Lung (tissue), 12 donors: ENCODE measurements around the gene ANKRD11. TPM values are rescaled to one million over a fixed set of nuclear protein-coding genes. Genes with fewer than 3 reads are reported as not detected.
"Not testable (repeated sequence)": the region's sequence is repeated elsewhere in the genome, so short reads cannot be mapped to it uniquely, and the experiment has no call there.

ENCODE experiments used
- ATAC-seq: fragments of 200-7000 bp; cut with Tn5 transposase; one replicate; pipeline ENCODE4 v1.9.1; 2020; ENCODE audit warnings: moderate number of reproducible peaks; ENCODE audit not compliant: insufficient read depth, low FRiP score
- DNase-seq, 3 donors: peaks; one replicate each; pipeline ENCODE4 v3.0.0-alpha.2; 2013 to 2017
- H3K27ac ChIP-seq, 2 donors: one replicate each; pipeline ENCODE4 v1.5.1; 2013; ENCODE audit warnings: mild to moderate bottlenecking in 2 of 2, moderate library complexity in 2 of 2, control low read depth in 1 of 2, inconsistent platforms in 1 of 2, low read depth in 1 of 2, low read length in 1 of 2
- H3K27me3 ChIP-seq, 3 donors: one replicate each; pipeline ENCODE4 v1.5.1; 2013; ENCODE audit warnings: low read length in 2 of 3; ENCODE audit not compliant: control insufficient read depth in 3 of 3, insufficient read depth in 3 of 3
- H3K36me3 ChIP-seq, 4 donors: one replicate each; pipeline ENCODE4 v1.5.1; 2013; ENCODE audit warnings: low read length in 4 of 4, mild to moderate bottlenecking in 1 of 4, moderate library complexity in 1 of 4; ENCODE audit not compliant: control insufficient read depth in 4 of 4, insufficient read depth in 4 of 4
- H3K4me1 ChIP-seq, 5 donors: one replicate each; pipeline ENCODE4 v1.5.1; 2013; ENCODE audit warnings: low read length in 5 of 5, mild to moderate bottlenecking in 2 of 5, moderate library complexity in 1 of 5; ENCODE audit not compliant: control insufficient read depth in 5 of 5, insufficient read depth in 5 of 5
- H3K4me3 ChIP-seq: one replicate; pipeline ENCODE4 v1.5.1; 2013; ENCODE audit warnings: mild to moderate bottlenecking, control low read depth, moderate library complexity
- H3K9ac ChIP-seq, 2 donors: one replicate each; pipeline ENCODE4 v1.5.1; 2013; ENCODE audit warnings: low read length in 2 of 2, control low read depth in 1 of 2; ENCODE audit not compliant: insufficient read depth in 1 of 2
- H3K9me3 ChIP-seq, 4 donors: one replicate each; pipeline ENCODE4 v1.5.1; 2013; ENCODE audit warnings: low read length in 3 of 4, mild to moderate bottlenecking in 1 of 4, moderate library complexity in 1 of 4; ENCODE audit not compliant: control insufficient read depth in 4 of 4, insufficient read depth in 3 of 4
- CTCF ChIP-seq: IDR thresholded peaks from 2 replicates; pipeline ENCODE4 v1.5.1; 2012; ENCODE audit warnings: mild to moderate bottlenecking; ENCODE audit errors: control extremely low read depth, extremely low read depth
- WGBS, 2 donors: extraction: QIAGEN DNeasy Blood & Tissue Kit; methylation state at CpG; one replicate each; pipeline ENCODE4 v1.1.7; 2013; 5-methylcytosine and 5-hydroxymethylcytosine counted together
- polyA plus RNA-seq, 2 donors: library from polyadenylated mRNA; stranded (reverse); fragments of 200-250 nt; gene quantifications; one replicate each; pipeline ENCODE4 v1.2.1, GENCODE V29; 2013
- total RNA-seq, 2 donors: library from RNA; depleted of rRNA in 1 of 2; stranded (reverse); fragments of >200 nt in 1 of 2; gene quantifications; one replicate each; pipeline ENCODE4 v1.2.1, GENCODE V29; 2014 to 2021
- donor health status: control.
- donor health status: control.
- donor health status: Bipolar disorder and iron deficiency.
- donor health status: healthy.
- donor health status: DM: yes; HTN: yes; CAD: no.

The ANKRD11 gene
- total and polyA plus RNA-seq, 4 donors, result 58.5 to 162 (median 89.5) TPM

GRCh38 chr16:89268585-89268984 lies 221.8 kb downstream of the ANKRD11 start:
- no peaks in the 10 kb centered on the region for H3K9me3 ChIP-seq
- no peak for TF ChIP-seq CTCF
- peaks cover under 1 to 43% (median 23%) of the 10 kb centered on the region in 4 donors for H3K36me3 ChIP-seq
- DNase-seq (no peak), ATAC-seq (no peak)
- H3K27ac ChIP-seq, result no peak overlapping the region
- H3K9ac ChIP-seq, result no peak overlapping the region
- 93 to 95% methylated on average over 17 to 19 of the region's 19 CpGs for WGBS, 2 donors
- no peaks in the 10 kb centered on the region for H3K27me3 ChIP-seq
- H3K4me3 ChIP-seq, result no peak overlapping the region
- no peaks in the 10 kb centered on the region for H3K4me1 ChIP-seq

GRCh38 chr16:89267746-89268145 lies 222.6 kb downstream of the ANKRD11 start:
- H3K9ac ChIP-seq, H3K27me3 ChIP-seq, DNase-seq, H3K9me3 ChIP-seq, ATAC-seq, H3K4me3 ChIP-seq, H3K4me1 ChIP-seq, H3K27ac ChIP-seq: not testable (repeated sequence)
- WGBS, 2 donors, result 89 to 97% methylated on average over 10 to 11 of the region's 15 CpGs
- H3K36me3 ChIP-seq, result peaks cover 0 to 38% (median 18%) of the 10 kb centered on the region in 4 donors

- Histone ChIP-seq H3K27me3 (no peaks in the 10 kb centered on the region), H3K9me3 (no peaks in the 10 kb centered on the region), H3K4me1 (no peaks in the 10 kb centered on the region), H3K4me3 (no peak overlapping the region), H3K27ac (no peak overlapping the region), H3K36me3 (peaks cover 0 to 36% (median 16%) of the 10 kb centered on the region in 4 donors), H3K9ac (no peak overlapping the region)
- DNase-seq (no peak), ATAC-seq (no peak)
- 94% methylated on average over 17 of the region's 17 CpGs for WGBS, 2 donors
- TF ChIP-seq CTCF, result no peak
These were observed 223.7 kb downstream of the ANKRD11 start for GRCh38 chr16:89266521-89267134.

- Histone ChIP-seq H3K36me3 (peaks cover 0 to 30% (median 11%) of the 10 kb centered on the region in 4 donors), H3K9ac (no peak overlapping the region), H3K4me3 (no peak overlapping the region), H3K4me1 (no peaks in the 10 kb centered on the region), H3K9me3 (no peaks in the 10 kb centered on the region), H3K27ac (no peak overlapping the region), H3K27me3 (no peaks in the 10 kb centered on the region)
- 92 to 94% methylated on average over 21 of the region's 21 CpGs for WGBS, 2 donors
- ATAC-seq (no peak), DNase-seq (no peak)
- no peak for TF ChIP-seq CTCF
These were observed 224.7 kb downstream of the ANKRD11 start for GRCh38 chr16:89265647-89266046.
